ENCODE results near the gene LSM14B.

Gene LSM14B

GRCh38 chr20:62156592-62157386 lies 34.5 kb downstream of the LSM14B start:
- Histone ChIP-seq H3K27ac (no peak overlapping the region), H3K9ac (ENCODE audit: insufficient read length) (no peak overlapping the region), H3K4me3 (no peak overlapping the region), H3K36me3 (ENCODE audit: insufficient read depth, low read length) (peaks cover 13% of the 10 kb centered on the region; the same call in 1 of the 2 replicates), H3K9me3 (ENCODE audit: low read depth, low read length) (no peaks in the 10 kb centered on the region)
- no peak for TF ChIP-seq POLR2AphosphoS5 (IDR thresholded peaks at IDR 0.05; ENCODE audit: borderline replicate concordance, low read depth, low read length)
- no peak for TF ChIP-seq FOXP2 (optimal IDR thresholded peaks at IDR 0.05; ENCODE audit: control extremely low read depth, extremely low read length, insufficient read depth)
- TF ChIP-seq EZH2 (IDR thresholded peaks at IDR 0.05) = no peak
- no peak for DNase-seq (ENCODE audit: low read depth, low spot score)

GRCh38 chr20:62157387-62158087 lies 35.3 kb downstream of the LSM14B start:
- no peak for TF ChIP-seq FOXP2 (optimal IDR thresholded peaks at IDR 0.05; ENCODE audit: control extremely low read depth, extremely low read length, insufficient read depth)
- no peak for TF ChIP-seq EZH2 (IDR thresholded peaks at IDR 0.05)
- no peak for TF ChIP-seq POLR2AphosphoS5 (IDR thresholded peaks at IDR 0.05; ENCODE audit: borderline replicate concordance, low read depth, low read length)
- Histone ChIP-seq H3K9me3 (ENCODE audit: low read depth, low read length) (no peaks in the 10 kb centered on the region), H3K9ac (ENCODE audit: insufficient read length) (no peak overlapping the region), H3K36me3 (ENCODE audit: insufficient read depth, low read length) (peaks cover 8% of the 10 kb centered on the region; the same call in 1 of the 2 replicates), H3K4me3 (no peak overlapping the region), H3K27ac (no peak overlapping the region)
- DNase-seq (ENCODE audit: low read depth, low spot score) = no peak

GRCh38 chr20:62158088-62158400 lies 35.8 kb downstream of the LSM14B start:
- H3K27ac ChIP-seq = no peak overlapping the region
- no peak overlapping the region for H3K9ac ChIP-seq (ENCODE audit: insufficient read length)
- H3K36me3 ChIP-seq (ENCODE audit: insufficient read depth, low read length) = peaks cover 9% of the 10 kb centered on the region; the same call in 1 of the 2 replicates
- H3K9me3 ChIP-seq (ENCODE audit: low read depth, low read length) = no peaks in the 10 kb centered on the region
- DNase-seq (ENCODE audit: low read depth, low spot score) = no peak
- TF ChIP-seq FOXP2 (optimal IDR thresholded peaks at IDR 0.05; ENCODE audit: control extremely low read depth, extremely low read length, insufficient read depth) (no peak), POLR2AphosphoS5 (IDR thresholded peaks at IDR 0.05; ENCODE audit: borderline replicate concordance, low read depth, low read length) (no peak), EZH2 (IDR thresholded peaks at IDR 0.05) (no peak)
- no peak overlapping the region for H3K4me3 ChIP-seq

- H3K27ac ChIP-seq = no peak overlapping the region
- H3K9me3 ChIP-seq (ENCODE audit: low read depth, low read length) = no peaks in the 10 kb centered on the region
- peaks cover 9% of the 10 kb centered on the region; the same call in 1 of the 2 replicates for H3K36me3 ChIP-seq (ENCODE audit: insufficient read depth, low read length)
- H3K9ac ChIP-seq (ENCODE audit: insufficient read length) = no peak overlapping the region
- TF ChIP-seq FOXP2 (optimal IDR thresholded peaks at IDR 0.05; ENCODE audit: control extremely low read depth, extremely low read length, insufficient read depth) (no peak), EZH2 (IDR thresholded peaks at IDR 0.05) (no peak), POLR2AphosphoS5 (IDR thresholded peaks at IDR 0.05; ENCODE audit: borderline replicate concordance, low read depth, low read length) (no peak)
- DNase-seq (ENCODE audit: low read depth, low spot score) = no peak
- no peak overlapping the region for H3K4me3 ChIP-seq
Measured at GRCh38 chr20:62158541-62158940, 36.3 kb downstream of the LSM14B start.

- Histone ChIP-seq H3K27ac (no peak overlapping the region), H3K9me3 (ENCODE audit: low read depth, low read length) (no peaks in the 10 kb centered on the region), H3K9ac (ENCODE audit: insufficient read length) (no peak overlapping the region), H3K4me3 (no peak overlapping the region), H3K36me3 (ENCODE audit: insufficient read depth, low read length) (peaks cover 9% of the 10 kb centered on the region; the same call in 1 of the 2 replicates)
- TF ChIP-seq EZH2 (IDR thresholded peaks at IDR 0.05) = no peak
- TF ChIP-seq FOXP2 (optimal IDR thresholded peaks at IDR 0.05; ENCODE audit: control extremely low read depth, extremely low read length, insufficient read depth) = no peak
- TF ChIP-seq POLR2AphosphoS5 (IDR thresholded peaks at IDR 0.05; ENCODE audit: borderline replicate concordance, low read depth, low read length) = no peak
- DNase-seq (ENCODE audit: low read depth, low spot score) = no peak
Measured at GRCh38 chr20:62159052-62159451, 36.8 kb downstream of the LSM14B start.

GRCh38 chr20:62159839-62160238 lies 37.6 kb downstream of the LSM14B start:
- no peak for DNase-seq (ENCODE audit: low read depth, low spot score)
- Histone ChIP-seq H3K36me3 (ENCODE audit: insufficient read depth, low read length) (peaks cover 12% of the 10 kb centered on the region; the same call in 1 of the 2 replicates), H3K9me3 (ENCODE audit: low read depth, low read length) (no peaks in the 10 kb centered on the region), H3K27ac (no peak overlapping the region), H3K4me3 (no peak overlapping the region), H3K9ac (ENCODE audit: insufficient read length) (no peak overlapping the region)
- no peak for TF ChIP-seq POLR2AphosphoS5 (IDR thresholded peaks at IDR 0.05; ENCODE audit: borderline replicate concordance, low read depth, low read length)
- no peak for TF ChIP-seq FOXP2 (optimal IDR thresholded peaks at IDR 0.05; ENCODE audit: control extremely low read depth, extremely low read length, insufficient read depth)
- no peak for TF ChIP-seq EZH2 (IDR thresholded peaks at IDR 0.05)

GRCh38 chr20:62160253-62160652 lies 38.0 kb downstream of the LSM14B start:
- TF ChIP-seq FOXP2 (optimal IDR thresholded peaks at IDR 0.05; ENCODE audit: control extremely low read depth, extremely low read length, insufficient read depth) = no peak
- TF ChIP-seq POLR2AphosphoS5 (IDR thresholded peaks at IDR 0.05; ENCODE audit: borderline replicate concordance, low read depth, low read length) = no peak
- TF ChIP-seq EZH2 (IDR thresholded peaks at IDR 0.05) = no peak
- H3K4me3 ChIP-seq = no peak overlapping the region
- H3K27ac ChIP-seq = no peak overlapping the region
- H3K9ac ChIP-seq (ENCODE audit: insufficient read length) = no peak overlapping the region
- DNase-seq (ENCODE audit: low read depth, low spot score) = no peak
- peaks cover 15% of the 10 kb centered on the region; the same call in 1 of the 2 replicates for H3K36me3 ChIP-seq (ENCODE audit: insufficient read depth, low read length)
- no peaks in the 10 kb centered on the region for H3K9me3 ChIP-seq (ENCODE audit: low read depth, low read length)

GRCh38 chr20:62160876-62161275 lies 38.6 kb downstream of the LSM14B start:
- no peak overlapping the region for H3K27ac ChIP-seq
- TF ChIP-seq POLR2AphosphoS5 (IDR thresholded peaks at IDR 0.05; ENCODE audit: borderline replicate concordance, low read depth, low read length) (no peak), EZH2 (IDR thresholded peaks at IDR 0.05) (no peak), FOXP2 (optimal IDR thresholded peaks at IDR 0.05; ENCODE audit: control extremely low read depth, extremely low read length, insufficient read depth) (no peak)
- DNase-seq (ENCODE audit: low read depth, low spot score) = no peak
- peaks cover 21% of the 10 kb centered on the region; the same call in 1 of the 2 replicates for H3K36me3 ChIP-seq (ENCODE audit: insufficient read depth, low read length)
- H3K9me3 ChIP-seq (ENCODE audit: low read depth, low read length) = no peaks in the 10 kb centered on the region
- no peak overlapping the region for H3K4me3 ChIP-seq
- no peak overlapping the region for H3K9ac ChIP-seq (ENCODE audit: insufficient read length)

Data from SK-N-MC (cell line).